CD14-positive monocyte (primary cell): ENCODE measurements around the gene CLEC17A. TPM values are rescaled to one million over a fixed set of nuclear protein-coding genes. Genes with fewer than 3 reads are reported as not detected.
"Not testable (repeated sequence)": the region's sequence is repeated elsewhere in the genome, so short reads cannot be mapped to it uniquely, and the experiment has no call there.

Source experiments
- DNase-seq, 3 donors: peaks; one replicate each; pipeline ENCODE4 v3.0.0-alpha.2; 2011 to 2022
- H2AFZ ChIP-seq: 2 replicates; pipeline ENCODE4 v1.6.0; 2012; ENCODE audit warnings: mild to moderate bottlenecking, low read depth, low read length, inconsistent platforms; ENCODE audit not compliant: insufficient read depth, poor library complexity, severe bottlenecking
- H3K27ac ChIP-seq, 2 donors: 1 replicate in 1 of 2; 2 replicates in 1 of 2; pipeline ENCODE4 v1.5.1; 2012 to 2013; ENCODE audit warnings: low read length in 2 of 2, control low read depth in 1 of 2, inconsistent platforms in 1 of 2, low read depth in 1 of 2, mild to moderate bottlenecking in 1 of 2
- H3K27me3 ChIP-seq, 2 donors: one replicate each; pipeline versions ENCODE4 v1.6.0 to v1.6.1; 2011 to 2013; ENCODE audit warnings: low read length in 2 of 2; ENCODE audit not compliant: control insufficient read depth in 2 of 2, insufficient read depth in 2 of 2
- H3K36me3 ChIP-seq, 2 donors: replicated peaks in 1 of 2; 1 replicate in 1 of 2; 2 replicates in 1 of 2; pipeline versions ENCODE4 v1.5.1 to v1.6.1; 2012 to 2013; ENCODE audit warnings: low read length in 2 of 2, control low read depth in 1 of 2, inconsistent platforms in 1 of 2, mild to moderate bottlenecking in 1 of 2; ENCODE audit not compliant: insufficient read depth in 2 of 2, control insufficient read depth in 1 of 2
- H3K4me1 ChIP-seq, 2 donors: 1 replicate in 1 of 2; 2 replicates in 1 of 2; pipeline versions ENCODE4 v1.5.1 to v1.6.1; 2012 to 2013; ENCODE audit warnings: low read length in 2 of 2, control low read depth in 1 of 2, inconsistent platforms in 1 of 2, mild to moderate bottlenecking in 1 of 2, moderate library complexity in 1 of 2; ENCODE audit not compliant: insufficient read depth in 2 of 2, control insufficient read depth in 1 of 2
- H3K4me2 ChIP-seq: replicated peaks from 2 replicates; pipeline ENCODE3; 2012; ENCODE audit warnings: low read length, moderate library complexity, mild to moderate bottlenecking; ENCODE audit not compliant: poor library complexity, severe bottlenecking; ENCODE audit errors: extremely low read depth
- H3K4me3 ChIP-seq, 3 experiments: fragments of 200-600 bp in 1 of 3; sonication (generic) in 1 of 3; replicated peaks in 1 of 3; 1 replicate in 2 of 3; 2 replicates in 1 of 3; pipeline ENCODE4 v1.5.1; 2011 to 2013; ENCODE audit warnings: low read length in 3 of 3, mild to moderate bottlenecking in 3 of 3, control low read depth in 2 of 3, low read depth in 2 of 3, inconsistent platforms in 1 of 3, moderate library complexity in 1 of 3
- H3K79me2 ChIP-seq: 2 replicates; pipeline ENCODE4 v1.6.0; 2012; ENCODE audit warnings: mild to moderate bottlenecking, control low read depth, inconsistent platforms, low read length, moderate library complexity; ENCODE audit not compliant: insufficient read depth
- H3K9ac ChIP-seq: 2 replicates; pipeline ENCODE4 v1.6.0; 2017; ENCODE audit warnings: low read length, mild to moderate bottlenecking; ENCODE audit not compliant: insufficient read depth, poor library complexity, severe bottlenecking
- H3K9me3 ChIP-seq, 2 donors: replicated peaks in 1 of 2; 1 replicate in 1 of 2; 2 replicates in 1 of 2; pipeline versions ENCODE4 v1.5.1 to v1.6.1; 2012 to 2013; ENCODE audit warnings: low read length in 2 of 2, control low read depth in 1 of 2; ENCODE audit not compliant: control insufficient read depth in 1 of 2, insufficient read depth in 1 of 2
- H4K20me1 ChIP-seq: 2 replicates; pipeline ENCODE4 v1.6.0; 2012; ENCODE audit warnings: mild to moderate bottlenecking, low read length, control low read depth, moderate library complexity; ENCODE audit not compliant: insufficient read depth
- H3K27ac Mint-ChIP-seq, 7 donors: one replicate each; pipeline ENCODE4 v1.8.0; 2020; ENCODE audit warnings: mild to moderate bottlenecking in 7 of 7, mixed read lengths in 7 of 7, moderate library complexity in 6 of 7, inconsistent platforms in 2 of 7
- H3K27me3 Mint-ChIP-seq, 3 donors: one replicate each; pipeline ENCODE4 v1.8.0; 2021 to 2022; ENCODE audit warnings: low read depth in 3 of 3, mild to moderate bottlenecking in 3 of 3, mixed read lengths in 3 of 3, moderate library complexity in 3 of 3, inconsistent platforms in 1 of 3
- H3K36me3 Mint-ChIP-seq, 2 donors: one replicate each; pipeline ENCODE4 v1.8.0; 2020; ENCODE audit warnings: mixed read lengths in 2 of 2, inconsistent platforms in 1 of 2, mild to moderate bottlenecking in 1 of 2
- H3K4me1 Mint-ChIP-seq: one replicate; pipeline ENCODE4 v1.8.0; 2020; ENCODE audit warnings: mild to moderate bottlenecking, mixed read lengths
- H3K4me3 Mint-ChIP-seq, 2 donors: one replicate each; pipeline ENCODE4 v1.8.0; 2020; ENCODE audit warnings: mild to moderate bottlenecking in 2 of 2, mixed read lengths in 2 of 2, moderate library complexity in 1 of 2
- H3K9me3 Mint-ChIP-seq, 7 donors: one replicate each; pipeline ENCODE4 v1.8.0; 2020 to 2022; ENCODE audit warnings: mixed read lengths in 7 of 7, mild to moderate bottlenecking in 6 of 7, moderate library complexity in 6 of 7, inconsistent platforms in 2 of 7
- WGBS: methylation state at CpG from one replicate; pipeline ENCODE4 v1.1.5; 2013; ENCODE audit warnings: missing lambda C conversion rate; ENCODE audit not compliant: insufficient coverage; 5-methylcytosine and 5-hydroxymethylcytosine counted together
- intact Hi-C, 2 donors: fragments of 100-400 bp; cut with micrococcal nuclease; formaldehyde crosslinking; loops; one replicate each; pipeline versions ENCODE4 v1.15.0 to v1.15.1; 2023
- polyA plus RNA-seq, 3 donors: library from polyadenylated mRNA; depleted of rRNA in 1 of 3; unstranded in 2 of 3; stranded (reverse) in 1 of 3; fragments of 300-500 nt in 2 of 3; fragments of >200 nt in 1 of 3; fragmentation: Illumina TruSeq in 2 of 3; gene quantifications; 1 replicate in 2 of 3; 2 replicates in 1 of 3; pipeline ENCODE4 v1.2.3, GENCODE V29; 2012 to 2021
- TF ChIP-seq, protein P1 (sequence below): fragments of 200-600 bp; IDR thresholded peaks from one replicate; pipeline ENCODE4 v1.8.0; 2022; ENCODE audit warnings: antibody characterized with exemption, mild to moderate bottlenecking

Gene CLEC17A
- polyA plus RNA-seq, 3 donors, result 0.62 to 3.4 (median 2.6) TPM

DNA sequence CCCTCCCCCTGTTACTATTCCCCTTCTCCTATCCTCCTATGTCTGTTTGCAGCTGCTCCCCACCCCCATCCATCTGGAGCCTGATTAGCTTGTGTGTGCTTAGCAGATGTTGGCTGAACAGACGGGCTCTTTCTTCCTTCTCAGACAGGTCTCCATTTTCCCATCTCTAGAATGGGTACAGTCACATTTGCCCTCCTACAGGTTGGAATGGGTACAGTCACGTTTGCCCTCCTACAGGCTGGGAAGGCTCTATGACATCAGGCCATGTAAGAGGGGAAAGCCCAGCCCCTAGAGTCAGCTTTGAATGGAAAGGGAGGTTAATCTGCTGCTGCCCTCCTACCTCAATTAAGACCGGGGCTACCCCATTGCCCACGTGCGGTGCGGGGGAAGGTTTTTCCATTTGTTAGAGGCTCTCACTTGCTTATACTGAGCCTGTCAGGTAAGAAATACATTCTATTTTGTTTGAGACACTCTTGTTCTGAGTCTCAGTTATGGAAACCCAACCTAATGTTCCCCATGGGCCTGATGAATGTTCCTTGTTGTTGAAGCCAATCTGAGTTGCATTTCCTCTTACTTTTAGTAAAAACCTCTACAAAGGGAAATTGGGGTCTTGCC, 2.2 kb upstream of the CLEC17A start:
- no peak overlapping the region for H3K4me2 ChIP-seq
- intact Hi-C loops, result no loop called here
- H2AFZ ChIP-seq, result no peak overlapping the region

GRCh38 chr19:14584372-14584771, 1.5 kb downstream of the CLEC17A start:
- intact Hi-C loops, H3K36me3 ChIP-seq, H3K4me3 Mint-ChIP-seq, H4K20me1 ChIP-seq, H2AFZ ChIP-seq, H3K36me3 Mint-ChIP-seq, H3K9me3 ChIP-seq, H3K4me3 ChIP-seq, H3K27ac ChIP-seq, DNase-seq, H3K9ac ChIP-seq, H3K4me2 ChIP-seq, H3K79me2 ChIP-seq, H3K27me3 ChIP-seq, H3K9me3 Mint-ChIP-seq, H3K27me3 Mint-ChIP-seq: not testable (repeated sequence)
- no CpG with 5 or more reads among the region's 5 CpGs for WGBS
- Mint-ChIP-seq H3K4me1 (peaks cover 33% of the 10 kb centered on the region), H3K27ac (peak overlapping the region in 4 of 7 donors; percentile 30 to 75 (median 69))
- peaks cover 16 to 17% of the 10 kb centered on the region in 2 donors for H3K4me1 ChIP-seq

More for the DNA sequence above, 2.2 kb upstream of the CLEC17A start:
- H4K20me1 ChIP-seq, result no peaks in the 10 kb centered on the region
- TF ChIP-seq, protein P1, sequence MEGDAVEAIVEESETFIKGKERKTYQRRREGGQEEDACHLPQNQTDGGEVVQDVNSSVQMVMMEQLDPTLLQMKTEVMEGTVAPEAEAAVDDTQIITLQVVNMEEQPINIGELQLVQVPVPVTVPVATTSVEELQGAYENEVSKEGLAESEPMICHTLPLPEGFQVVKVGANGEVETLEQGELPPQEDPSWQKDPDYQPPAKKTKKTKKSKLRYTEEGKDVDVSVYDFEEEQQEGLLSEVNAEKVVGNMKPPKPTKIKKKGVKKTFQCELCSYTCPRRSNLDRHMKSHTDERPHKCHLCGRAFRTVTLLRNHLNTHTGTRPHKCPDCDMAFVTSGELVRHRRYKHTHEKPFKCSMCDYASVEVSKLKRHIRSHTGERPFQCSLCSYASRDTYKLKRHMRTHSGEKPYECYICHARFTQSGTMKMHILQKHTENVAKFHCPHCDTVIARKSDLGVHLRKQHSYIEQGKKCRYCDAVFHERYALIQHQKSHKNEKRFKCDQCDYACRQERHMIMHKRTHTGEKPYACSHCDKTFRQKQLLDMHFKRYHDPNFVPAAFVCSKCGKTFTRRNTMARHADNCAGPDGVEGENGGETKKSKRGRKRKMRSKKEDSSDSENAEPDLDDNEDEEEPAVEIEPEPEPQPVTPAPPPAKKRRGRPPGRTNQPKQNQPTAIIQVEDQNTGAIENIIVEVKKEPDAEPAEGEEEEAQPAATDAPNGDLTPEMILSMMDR, result no peak
- no peaks in the 10 kb centered on the region for H3K36me3 ChIP-seq
- H3K9me3 ChIP-seq, result no peaks in the 10 kb centered on the region
- H3K4me1 ChIP-seq, result peaks cover 16 to 17% of the 10 kb centered on the region in 2 donors
- H3K79me2 ChIP-seq, result no peaks in the 10 kb centered on the region
- no peak for DNase-seq
- H3K9me3 Mint-ChIP-seq, result peaks cover 0 to 4% (median 0%) of the 10 kb centered on the region in 7 donors
- no peak overlapping the region for H3K27ac Mint-ChIP-seq
- peaks cover 0 to 3% (median 2%) of the 10 kb centered on the region in 3 donors for H3K27me3 Mint-ChIP-seq
- H3K9ac ChIP-seq, result no peak overlapping the region
- no CpG with 5 or more reads among the region's 6 CpGs for WGBS
- H3K4me1 Mint-ChIP-seq, result peaks cover 22% of the 10 kb centered on the region
- H3K4me3 Mint-ChIP-seq, result no peak overlapping the region
- no peaks in the 10 kb centered on the region for H3K27me3 ChIP-seq
- H3K36me3 Mint-ChIP-seq, result peaks cover 0 to 2% of the 10 kb centered on the region in 2 donors
- H3K27ac ChIP-seq, result no peak overlapping the region
- no peak overlapping the region for H3K4me3 ChIP-seq

DNA sequence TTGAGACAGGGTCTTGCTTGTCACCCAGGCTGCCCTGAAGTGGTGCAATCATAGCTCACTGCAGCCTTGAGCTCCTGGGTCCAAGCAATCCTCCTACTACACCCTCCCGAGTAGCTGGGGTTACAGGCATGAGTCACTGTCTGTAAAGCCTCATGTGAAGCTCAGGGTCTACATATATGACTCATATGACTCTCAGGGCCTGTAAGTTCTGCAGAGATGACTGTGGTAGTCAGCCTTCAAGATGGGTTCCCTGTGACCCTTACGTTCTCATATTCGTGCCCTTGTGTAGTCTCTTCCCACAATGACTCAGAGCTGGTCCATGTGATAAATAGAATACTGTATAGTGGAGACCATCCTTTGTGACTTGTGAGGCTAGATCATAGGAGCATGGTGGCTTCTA, 2.3 kb downstream of the CLEC17A start:
- peak; percentile 79 to 91 (median 87) for DNase-seq
- H3K27me3 Mint-ChIP-seq, H2AFZ ChIP-seq, H3K36me3 Mint-ChIP-seq, H3K36me3 ChIP-seq, intact Hi-C loops, H3K9ac ChIP-seq, H3K79me2 ChIP-seq, H3K9me3 ChIP-seq, H3K9me3 Mint-ChIP-seq, H3K4me3 Mint-ChIP-seq, H3K27ac ChIP-seq, H4K20me1 ChIP-seq, H3K27me3 ChIP-seq, H3K4me3 ChIP-seq, H3K4me2 ChIP-seq: not testable (repeated sequence)
- peaks cover 33% of the 10 kb centered on the region for H3K4me1 Mint-ChIP-seq
- peak overlapping the region in 3 of 7 donors; percentile 53 to 65 (median 65) for H3K27ac Mint-ChIP-seq
- no CpG with 5 or more reads among the region's 3 CpGs for WGBS
- peaks cover 16 to 17% of the 10 kb centered on the region in 2 donors for H3K4me1 ChIP-seq

GRCh38 chr19:14589433-14589832, 6.5 kb downstream of the CLEC17A start:
- H3K9ac ChIP-seq, H3K4me1 ChIP-seq, H3K27ac Mint-ChIP-seq, H3K4me3 ChIP-seq, H3K9me3 Mint-ChIP-seq, H2AFZ ChIP-seq, H3K4me2 ChIP-seq, H3K79me2 ChIP-seq, H3K27ac ChIP-seq, H3K9me3 ChIP-seq, intact Hi-C loops, H3K4me3 Mint-ChIP-seq, H3K27me3 ChIP-seq, H3K36me3 Mint-ChIP-seq, H4K20me1 ChIP-seq, H3K36me3 ChIP-seq: not testable (repeated sequence)
- H3K27me3 Mint-ChIP-seq, result peaks cover 3 to 10% (median 6%) of the 10 kb centered on the region in 3 donors
- peaks cover 24% of the 10 kb centered on the region for H3K4me1 Mint-ChIP-seq
- DNase-seq, result peak; percentile 55 to 79 (median 70)
- WGBS, result no CpG with 5 or more reads among the region's 4 CpGs
